Colon (tissue), 2 donors: ENCODE data around the gene ULK2.
"Not testable (repeated sequence)": the region's sequence is repeated elsewhere in the genome, so short reads cannot be mapped to it uniquely, and the experiment has no call there.

Experiments
- FAIRE-seq: peaks from 2 replicates; lab custom pipeline; 2012; peaks lifted over from hg19 to GRCh38; lab: Jason Lieb, UNC
- donor health status: control.
- donor health status: control.

The ULK2 gene

GRCh38 chr17:19867329-19868078, at the start of gene ULK2:
Gene ULK2, minus strand, starts transcription at chr17:19867936. Its CDS starts 519 bp downstream, at chr17:19867417.
- no peak for FAIRE-seq

- FAIRE-seq: no peak
Observed at GRCh38 chr17:19915245-19915978, 47.7 kb upstream of the ULK2 start.

DNA sequence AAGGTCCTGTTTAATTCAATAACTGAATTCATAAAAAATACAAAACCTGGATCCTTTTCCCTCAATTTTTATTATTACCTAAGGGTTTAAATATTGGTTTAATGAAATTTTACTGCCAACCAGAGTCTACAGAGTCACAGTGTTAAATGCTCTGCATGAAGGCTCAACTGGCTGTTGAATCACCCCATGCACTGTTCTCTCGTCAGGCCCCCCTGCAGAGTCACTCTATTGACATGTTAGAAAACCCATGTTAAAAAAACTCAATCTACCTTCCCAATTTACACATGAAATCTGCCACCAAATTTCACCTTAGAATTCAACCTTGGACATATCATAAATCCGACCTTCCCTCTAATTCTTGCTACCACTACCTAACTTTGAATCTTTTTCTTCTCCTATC, 43.3 kb upstream of the ULK2 start:
- FAIRE-seq: no peak

DNA sequence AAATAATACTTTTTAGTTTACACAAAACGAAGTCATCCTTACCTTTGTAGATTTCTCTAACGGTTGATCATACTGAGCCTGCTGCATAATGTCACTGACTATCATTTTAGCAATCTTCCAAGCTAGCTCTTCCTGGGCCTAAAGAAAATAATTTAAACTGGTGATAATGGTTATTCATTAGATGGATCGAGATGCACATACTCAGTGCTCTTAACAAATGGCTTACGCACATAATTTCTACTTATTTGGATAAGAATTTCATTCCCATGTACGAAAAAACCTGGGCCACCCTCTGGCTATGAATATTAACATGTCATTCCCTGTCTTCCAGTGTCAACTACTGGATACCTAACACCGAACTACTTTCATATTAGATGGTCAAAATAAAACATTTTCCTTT, 41.4 kb upstream of the ULK2 start:
- no peak for FAIRE-seq

DNA sequence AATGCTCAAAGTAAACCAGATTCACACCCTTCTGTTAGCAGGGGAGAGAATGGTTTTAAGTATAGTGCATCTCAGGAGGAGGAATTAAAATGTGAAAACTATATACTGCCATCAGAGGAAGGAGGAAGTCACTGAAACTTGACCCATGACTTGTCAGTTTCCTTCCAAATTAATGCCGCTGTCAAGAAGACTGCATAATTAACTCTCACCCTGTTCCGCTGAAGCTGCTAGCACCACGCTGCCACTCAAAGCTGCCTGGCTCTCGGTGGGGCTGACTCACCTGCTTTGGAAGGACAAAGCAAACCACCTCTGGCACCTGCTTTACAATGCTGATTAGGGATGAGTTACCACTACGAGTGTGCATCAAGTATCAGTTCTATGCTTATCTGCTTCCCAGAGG, 37.8 kb upstream of the ULK2 start:
- FAIRE-seq: no peak

DNA sequence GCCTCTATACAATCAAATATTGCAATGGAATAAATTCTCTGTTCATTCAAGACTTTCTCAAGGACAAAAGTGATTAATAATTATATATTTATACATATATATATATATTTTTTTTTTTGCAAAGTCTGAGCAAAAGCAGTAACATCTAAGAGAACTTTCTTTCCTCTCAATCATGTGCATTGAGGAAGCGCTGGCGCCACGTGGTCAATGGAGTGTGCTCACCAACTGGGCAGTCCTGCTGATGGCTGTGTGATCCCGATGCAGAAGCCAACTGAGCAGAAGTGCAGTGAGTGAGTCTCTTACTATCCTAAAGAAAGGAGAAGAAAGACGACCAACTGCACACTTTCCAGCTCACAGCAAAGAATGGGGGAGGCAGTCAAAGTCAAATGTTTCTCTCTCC, 37.2 kb upstream of the ULK2 start:
- FAIRE-seq: no peak

DNA sequence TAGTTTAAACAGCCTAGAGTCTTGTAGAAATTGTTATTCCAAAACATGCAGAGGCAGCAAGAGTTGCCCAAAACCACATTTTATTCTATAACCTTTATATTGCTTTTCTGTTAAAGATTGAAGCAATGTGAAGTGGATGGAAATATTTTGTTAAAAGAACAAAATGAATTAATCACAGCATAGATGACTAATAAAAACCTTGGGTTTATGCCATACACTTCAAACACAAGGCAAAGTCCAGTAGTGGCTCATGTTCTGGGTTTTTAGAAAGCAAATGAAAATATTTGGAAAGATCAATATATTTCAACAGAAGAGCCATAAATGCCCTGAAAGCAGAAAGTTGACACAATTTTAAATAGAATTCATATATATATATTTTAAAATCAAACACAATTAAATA, 36.7 kb upstream of the ULK2 start:
- FAIRE-seq: no peak

- no peak for FAIRE-seq
Observed at GRCh38 chr17:19900809-19901208, 33.1 kb upstream of the ULK2 start.

DNA sequence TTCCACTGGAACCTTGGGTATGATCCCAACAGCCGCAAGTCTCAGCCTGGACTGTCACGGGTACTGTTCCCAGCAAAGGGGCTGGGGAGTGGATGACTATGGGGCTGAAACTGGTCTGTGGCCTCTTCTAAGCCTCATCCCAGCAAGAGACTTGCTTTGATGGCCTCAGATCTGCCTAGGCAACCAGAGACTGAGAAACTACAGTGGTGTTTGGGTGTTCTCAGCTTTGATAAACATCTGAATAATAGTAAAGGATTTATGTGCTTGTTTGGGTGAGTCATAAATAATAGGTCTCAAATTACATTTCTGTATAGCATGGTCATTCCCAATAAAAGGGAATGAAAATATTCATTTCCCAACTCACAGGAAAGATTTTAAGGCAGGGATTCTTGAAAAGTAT, 30.2 kb upstream of the ULK2 start:
- FAIRE-seq: no peak

GRCh38 chr17:19897090-19897837, 29.5 kb upstream of the ULK2 start:
- no peak for FAIRE-seq

GRCh38 chr17:19896679-19897078, 28.9 kb upstream of the ULK2 start:
- no peak for FAIRE-seq

DNA sequence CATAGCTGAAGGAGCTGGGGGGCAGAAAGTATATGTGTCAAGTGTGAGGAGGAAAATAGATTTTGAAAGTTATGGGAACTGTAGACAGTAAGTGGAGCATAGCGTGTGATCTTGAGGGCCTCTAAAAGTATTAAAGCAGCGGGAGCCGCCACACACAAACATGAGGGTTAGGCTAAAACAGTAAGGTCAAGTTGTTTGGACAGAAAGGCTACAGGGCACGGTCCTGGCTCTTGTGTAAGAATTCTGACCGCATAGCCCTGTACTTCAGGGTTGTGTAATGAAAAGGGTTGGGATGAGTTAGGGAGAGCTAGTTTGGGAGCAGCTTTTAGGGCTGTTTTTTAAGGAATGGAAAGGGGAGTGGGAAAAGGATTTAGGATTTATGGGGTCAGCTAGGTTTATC, 22.8 kb upstream of the ULK2 start:
- FAIRE-seq: not testable (repeated sequence)

DNA sequence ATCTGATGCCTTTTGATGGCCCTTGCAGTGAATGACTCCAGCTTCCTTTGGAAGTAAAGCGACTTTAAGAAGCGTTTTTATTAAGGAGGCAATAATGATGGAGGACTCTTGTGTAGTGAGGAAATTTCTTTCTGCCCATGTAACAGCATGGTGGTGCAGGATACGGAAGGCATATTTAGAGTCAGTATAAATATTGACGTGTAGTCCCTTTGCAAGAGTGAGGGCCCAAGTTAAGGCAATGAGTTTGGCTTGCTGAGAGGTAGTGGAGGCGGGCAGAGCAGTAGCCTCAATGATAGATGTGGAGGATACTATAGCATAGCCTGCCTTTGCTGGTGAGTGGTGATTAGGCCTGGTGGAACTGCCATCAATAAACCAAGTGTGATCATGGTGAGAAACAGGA, 22.3 kb upstream of the ULK2 start:
- not testable (repeated sequence) for FAIRE-seq

DNA sequence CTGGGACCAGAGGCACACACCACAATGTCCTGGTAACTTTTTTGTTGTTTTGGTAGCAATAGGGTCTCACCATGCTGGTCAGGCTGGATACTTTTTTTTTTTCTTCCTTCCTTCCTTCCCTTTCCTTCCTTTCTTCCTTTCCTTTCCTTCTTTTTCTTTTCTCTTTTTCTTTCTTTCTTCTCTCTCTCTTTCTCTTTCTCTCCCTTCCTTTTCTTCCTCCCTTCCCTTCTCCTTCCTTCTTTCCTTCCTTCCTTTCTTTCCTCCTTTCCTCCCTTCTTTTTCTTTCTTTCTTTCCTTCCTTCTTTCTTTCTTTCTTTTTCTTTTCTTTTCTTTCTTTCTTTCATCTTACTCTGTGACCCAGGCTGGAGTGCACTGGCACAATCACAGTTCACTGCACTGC, 18.4 kb upstream of the ULK2 start:
- FAIRE-seq: no peak

GRCh38 chr17:19883537-19884215, 15.9 kb upstream of the ULK2 start:
- FAIRE-seq: no peak

- FAIRE-seq: no peak
Observed at GRCh38 chr17:19880393-19880792, 12.7 kb upstream of the ULK2 start.

GRCh38 chr17:19877364-19877945, 9.7 kb upstream of the ULK2 start:
- FAIRE-seq: no peak

DNA sequence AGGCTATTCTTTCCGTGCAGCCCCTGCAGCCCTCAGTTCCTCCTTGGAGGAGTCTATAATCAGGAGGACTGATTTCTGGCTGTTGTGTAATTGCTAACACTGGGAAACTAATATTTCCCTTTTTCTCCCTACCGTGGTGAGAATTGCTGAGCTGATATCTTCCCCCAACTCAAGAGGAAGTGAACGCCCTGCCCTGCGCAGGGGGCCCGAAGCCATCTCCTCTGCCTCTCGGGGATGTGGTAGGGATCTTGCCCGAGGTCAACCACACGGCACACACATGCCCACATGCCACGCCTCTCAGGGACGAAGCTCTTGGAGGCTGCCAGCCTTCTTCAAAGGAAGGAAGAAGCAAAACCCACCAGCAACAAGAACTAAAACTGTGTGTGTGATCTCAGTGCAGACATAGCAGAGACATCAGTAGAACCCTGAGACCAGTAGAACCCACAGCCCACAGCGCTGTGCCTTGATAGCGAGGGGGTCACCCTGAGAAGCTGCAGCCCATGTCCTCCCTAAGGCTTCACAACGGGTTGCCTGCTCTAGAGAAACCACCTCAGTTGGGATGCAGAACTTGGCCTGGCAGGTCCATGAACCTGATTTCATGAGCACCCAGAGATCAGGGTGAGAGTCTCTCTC, 8.9 kb upstream of the ULK2 start:
- no peak for FAIRE-seq

DNA sequence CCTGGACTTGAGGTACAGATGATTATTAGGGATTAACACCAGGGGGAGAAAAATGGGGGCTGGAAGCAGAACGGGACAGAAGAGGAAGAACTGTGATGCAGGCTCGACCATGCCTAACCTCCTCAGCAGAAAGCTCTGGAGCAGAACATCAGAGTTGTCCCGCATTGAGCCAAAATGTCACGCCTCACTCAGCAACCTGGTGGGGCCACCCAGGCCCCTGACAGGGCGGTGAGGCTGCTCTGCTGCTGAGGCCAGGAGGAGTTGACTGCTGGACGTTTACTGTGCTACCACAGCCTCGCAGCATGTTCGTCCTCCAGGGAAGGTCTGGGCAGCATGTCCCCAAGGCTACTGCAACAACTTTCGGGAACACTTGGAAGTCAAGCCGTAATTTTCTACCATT, 6.5 kb upstream of the ULK2 start:
- no peak for FAIRE-seq

GRCh38 chr17:19873346-19873745, 5.6 kb upstream of the ULK2 start:
- no peak for FAIRE-seq

DNA sequence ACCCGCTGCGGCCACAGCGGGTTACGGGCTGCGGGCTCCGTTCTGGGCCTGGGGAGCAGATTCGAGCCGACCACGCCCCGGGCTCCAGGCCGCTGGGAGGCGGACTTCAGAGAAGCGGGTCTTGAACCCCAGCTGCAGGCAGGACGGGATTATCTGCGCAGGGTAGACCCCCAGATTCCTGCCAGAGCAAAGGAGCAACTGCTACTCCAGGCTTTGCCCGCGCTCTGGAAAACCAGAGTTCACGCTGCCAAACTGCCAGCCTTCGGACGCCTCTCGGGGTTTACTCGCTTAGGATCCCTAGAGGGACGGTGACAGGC, 301 bp upstream of the ULK2 start:
- FAIRE-seq: no peak

DNA sequence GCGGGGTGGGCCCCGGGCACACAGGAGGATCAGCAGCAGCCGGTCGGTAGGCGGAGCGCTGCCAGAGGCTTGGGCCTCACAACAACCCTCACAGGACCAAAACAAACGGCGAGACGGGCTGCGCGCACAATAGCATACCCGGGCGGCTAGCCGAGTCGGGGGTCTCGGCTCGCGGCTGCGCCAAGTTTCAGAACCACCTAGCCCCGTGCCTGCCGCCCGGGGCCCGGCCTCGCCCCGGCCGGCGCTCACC, 732 bp downstream of the ULK2 start:
- no peak for FAIRE-seq
